ENCODE measurements around the gene PRRX2.

PRRX2 gene

DNA sequence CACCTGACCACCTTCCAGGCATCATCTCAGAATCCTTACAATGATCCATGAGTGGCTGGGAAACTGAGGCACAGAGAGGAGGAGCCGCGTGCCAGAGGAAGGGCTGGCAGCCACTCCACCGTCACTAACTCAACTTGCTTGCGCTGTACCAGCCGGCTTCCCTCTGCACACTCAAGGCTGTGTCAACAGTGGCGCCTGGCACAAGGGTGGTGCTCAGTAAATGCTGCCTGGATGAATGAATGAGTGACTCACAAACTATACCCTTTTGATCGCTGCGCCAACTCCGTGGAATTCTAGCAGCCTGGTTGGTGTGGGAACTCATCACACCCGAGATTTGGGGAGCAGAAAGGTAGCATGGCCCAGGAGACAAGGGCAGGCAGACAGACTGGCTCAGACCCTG lies 21.9 kb downstream of the PRRX2 start:
- Histone ChIP-seq H3K4me3 (no peak overlapping the region), H3K27ac (no peak overlapping the region)
- DNase-seq (ENCODE audit: low spot score), result no peak
- TF ChIP-seq CTCF (IDR thresholded peaks at IDR 0.05), result no peak

GRCh38 chr9:129688285-129689043 lies 23.0 kb downstream of the PRRX2 start:
- no peak for DNase-seq (ENCODE audit: low spot score)
- H3K4me3 ChIP-seq, result no peak overlapping the region
- no peak for TF ChIP-seq CTCF (IDR thresholded peaks at IDR 0.05)
- H3K27ac ChIP-seq, result no peak overlapping the region

DNA sequence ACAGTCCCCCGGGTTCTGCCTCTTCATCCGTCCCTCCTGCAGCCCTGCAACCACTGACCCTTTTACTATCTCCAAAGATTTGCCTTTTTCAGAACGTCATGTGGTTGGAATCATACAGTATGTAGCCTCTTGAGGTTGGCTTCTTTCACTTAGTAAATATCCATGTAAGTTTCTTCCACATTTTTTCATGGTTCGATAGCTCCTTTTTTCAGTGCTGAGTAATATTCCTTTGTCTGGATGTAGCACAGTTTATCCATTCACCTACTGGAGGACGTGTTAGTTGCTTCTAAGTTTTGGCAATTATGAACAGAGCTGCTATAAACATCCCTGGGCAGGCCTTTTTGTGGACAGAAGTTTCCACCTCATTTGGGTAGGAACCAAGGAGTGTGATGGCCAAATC lies 27.1 kb downstream of the PRRX2 start:
- DNase-seq (ENCODE audit: low spot score), result no peak
- TF ChIP-seq CTCF (IDR thresholded peaks at IDR 0.05), result no peak
- Histone ChIP-seq H3K4me3 (no peak overlapping the region), H3K27ac (no peak overlapping the region)

GRCh38 chr9:129693741-129694140 lies 28.3 kb downstream of the PRRX2 start:
- H3K4me3 ChIP-seq, result no peak overlapping the region
- TF ChIP-seq CTCF (IDR thresholded peaks at IDR 0.05), result no peak
- peak overlapping the region; percentile 78 to 92 for H3K27ac ChIP-seq
- DNase-seq (ENCODE audit: low spot score), result no peak

DNA sequence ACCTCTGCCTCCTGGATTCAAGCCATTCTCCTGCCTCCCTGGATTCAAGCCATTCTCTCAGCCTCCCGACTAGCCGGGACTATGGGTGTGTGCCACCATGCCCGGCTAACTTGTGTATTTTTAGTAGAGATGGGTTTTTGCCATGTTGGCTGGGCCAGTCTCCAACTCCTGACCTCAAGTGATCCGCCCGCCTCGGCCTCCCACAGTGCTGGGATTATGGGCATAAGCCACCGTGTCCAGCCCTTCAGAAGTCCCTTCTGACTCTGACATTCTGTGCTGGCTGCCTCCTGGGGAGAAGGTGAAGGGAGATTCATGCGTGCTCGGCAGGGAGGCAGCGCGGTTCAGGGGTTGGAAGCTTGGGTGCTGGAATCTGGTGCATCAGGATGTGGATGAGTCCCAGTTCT lies 28.8 kb downstream of the PRRX2 start:
- TF ChIP-seq CTCF (IDR thresholded peaks at IDR 0.05), result no peak
- DNase-seq (ENCODE audit: low spot score), result no peak
- Histone ChIP-seq H3K27ac (peak overlapping the region; percentile 78 to 92), H3K4me3 (no peak overlapping the region)

DNA sequence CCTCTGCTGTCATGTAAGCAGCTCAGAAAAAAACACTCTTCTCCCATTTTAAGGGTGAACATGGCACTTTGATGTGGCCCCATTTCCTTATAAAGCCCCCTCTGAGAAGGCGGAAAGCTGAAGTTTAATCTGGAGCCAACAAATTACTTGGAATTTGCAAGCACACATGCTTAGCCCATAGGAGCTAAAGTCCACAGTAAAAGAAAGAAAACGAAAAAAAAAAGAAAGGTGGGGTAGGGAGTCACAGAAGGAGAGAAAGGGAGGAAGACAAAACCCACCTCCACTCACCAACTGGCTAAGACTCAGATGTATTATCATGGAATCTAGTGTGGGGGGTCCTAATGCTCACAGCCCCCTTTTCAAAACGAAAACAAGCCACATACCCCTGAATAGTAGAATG lies 30.4 kb downstream of the PRRX2 start:
- H3K27ac ChIP-seq, result peak overlapping the region; percentile 78 to 92
- no peak for TF ChIP-seq CTCF (IDR thresholded peaks at IDR 0.05)

GRCh38 chr9:129696944-129697655 lies 31.7 kb downstream of the PRRX2 start:
- peak; percentile 85 for DNase-seq (ENCODE audit: low spot score)
- H3K4me3 ChIP-seq, result peak overlapping the region; percentile 78
- peak overlapping the region; percentile 92 to 95 for H3K27ac ChIP-seq
- no peak for TF ChIP-seq CTCF (IDR thresholded peaks at IDR 0.05)

More for the DNA sequence above, 30.4 kb downstream of the PRRX2 start:
- no peak for DNase-seq (ENCODE audit: low spot score)
- no peak overlapping the region for H3K4me3 ChIP-seq

Data from coronary artery (tissue), 2 donors.